WI38 (cell line): ENCODE results near the gene KIAA0040.

ENCODE experiments used
- H3K4me3 ChIP-seq: 2 replicates; pipeline ENCODE4 v1.5.1; 2011; ENCODE audit warnings: low read depth, mild to moderate bottlenecking, control low read depth, low read length
- CTCF ChIP-seq: IDR thresholded peaks from 2 replicates; pipeline ENCODE4 v1.5.1; 2012; ENCODE audit warnings: low read depth, mild to moderate bottlenecking, control low read depth, low read length

Gene KIAA0040

GRCh38 chr1:175198332-175198731 lies 5.8 kb upstream of the KIAA0040 start:
- H3K4me3 ChIP-seq, result no peak overlapping the region
- TF ChIP-seq CTCF, result no peak

DNA sequence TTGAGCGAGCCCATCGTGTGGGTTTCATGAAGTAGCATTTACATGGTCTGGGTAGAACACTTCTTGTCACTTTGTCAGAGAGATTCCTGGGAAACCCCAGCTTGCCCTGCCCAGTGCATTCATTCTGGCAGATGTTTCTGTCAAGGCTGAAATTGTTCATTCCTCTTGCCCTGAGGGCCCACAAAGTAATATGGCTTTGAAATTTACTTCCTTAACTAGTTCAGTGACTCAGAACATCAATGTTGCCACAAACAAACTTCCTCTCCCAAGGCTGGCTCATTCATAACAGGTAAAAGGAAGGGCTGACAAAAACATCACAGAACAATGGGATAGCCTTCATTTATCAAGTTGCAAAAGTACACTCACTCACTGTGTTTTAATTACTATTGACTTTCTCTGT lies 5.0 kb upstream of the KIAA0040 start:
- no peak for TF ChIP-seq CTCF
- H3K4me3 ChIP-seq, result no peak overlapping the region

DNA sequence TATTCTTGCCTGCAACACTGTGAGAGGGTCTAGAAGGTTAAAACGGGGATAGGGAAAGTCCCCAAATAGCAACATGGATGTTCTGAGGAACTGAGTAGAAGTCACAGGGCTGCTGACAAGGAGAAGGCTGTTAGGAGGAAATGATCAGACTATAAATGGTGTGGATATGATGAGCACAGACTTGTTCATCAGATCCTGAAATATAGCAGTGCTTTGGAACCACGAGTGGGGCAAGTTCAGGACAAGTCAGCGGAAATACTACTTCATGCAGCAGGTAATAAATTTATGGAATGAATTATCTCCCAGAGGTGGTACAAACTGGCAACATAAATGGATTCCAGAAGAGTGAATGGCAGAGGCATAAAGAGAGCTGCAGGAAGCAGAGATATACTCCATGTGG lies 3.2 kb upstream of the KIAA0040 start:
- H3K4me3 ChIP-seq, result no peak overlapping the region
- TF ChIP-seq CTCF, result no peak

- no peak overlapping the region for H3K4me3 ChIP-seq
- TF ChIP-seq CTCF, result no peak
Measured at GRCh38 chr1:175195281-175195680, 2.7 kb upstream of the KIAA0040 start.

DNA sequence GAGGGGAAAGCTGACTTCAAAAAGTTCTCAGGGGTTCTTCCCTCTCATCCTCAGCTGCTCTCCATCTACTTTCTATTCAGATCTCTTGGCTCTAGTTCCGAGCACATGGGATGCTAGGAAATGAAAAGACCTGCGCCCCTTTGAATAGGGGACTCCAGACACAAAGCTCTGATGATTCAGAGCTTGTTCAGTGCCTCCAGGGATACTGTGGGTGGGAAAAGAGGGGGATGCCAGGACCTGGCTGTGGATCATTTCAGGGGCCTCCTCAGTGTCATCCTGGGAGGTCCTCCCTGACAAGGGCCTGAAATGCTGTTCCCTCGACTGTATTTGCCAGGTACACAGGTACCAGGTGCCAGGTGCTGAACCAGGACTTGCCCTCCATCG lies 943 bp upstream of the KIAA0040 start:
- H3K4me3 ChIP-seq, result no peak overlapping the region
- TF ChIP-seq CTCF, result no peak

GRCh38 chr1:175192111-175192629 lies 406 bp downstream of the KIAA0040 start:
- H3K4me3 ChIP-seq, result peak overlapping the region; percentile 51

DNA sequence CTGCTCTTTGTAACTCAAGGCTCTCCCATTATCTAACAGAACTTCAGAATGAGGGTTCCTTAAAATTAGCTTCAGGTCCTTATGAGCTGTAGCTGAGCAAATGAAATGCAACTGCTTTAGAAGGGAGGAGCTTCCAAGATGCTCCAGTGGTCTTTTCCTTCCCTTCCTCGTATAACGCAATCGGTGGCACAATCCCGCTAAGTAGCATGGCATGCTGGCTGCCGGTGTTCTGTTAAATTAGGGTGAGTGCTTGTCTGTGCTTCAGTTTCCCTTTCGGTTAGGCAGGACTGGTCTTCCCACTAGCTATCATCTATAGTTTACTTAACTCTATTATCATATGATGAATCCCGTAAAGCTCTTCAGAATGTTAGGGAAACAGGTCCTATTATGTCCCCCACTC lies 917 bp downstream of the KIAA0040 start:
- H3K4me3 ChIP-seq, result peak overlapping the region; percentile 51
- TF ChIP-seq CTCF, result no peak

More at GRCh38 chr1:175192111-175192629, 406 bp downstream of the KIAA0040 start:
- TF ChIP-seq CTCF, result no peak
